ENCODE results near the gene LCP2. TPM values are rescaled to one million over a fixed set of nuclear protein-coding genes. Genes with fewer than 3 reads are reported as not detected.

The LCP2 gene
- total RNA-seq, 1 experiment from 2014 or later = not detected

- no peak overlapping the region for H4K91ac ChIP-seq (ENCODE audit: insufficient read length, low read depth, low read length)
- H3K14ac ChIP-seq (ENCODE audit: insufficient read depth, low read length) = no peak overlapping the region
- WGBS (ENCODE audit: extremely low coverage, insufficient read length, low lambda C conversion rate) = no CpG with 5 or more reads among the region's 4 CpGs
- TF ChIP-seq CTCF (conservative IDR thresholded peaks at IDR 0.05) = peak; percentile 86
- no peaks in the 10 kb centered on the region for H3K79me2 ChIP-seq (ENCODE audit: insufficient read depth, low read length)
- no peaks in the 10 kb centered on the region for H4K20me1 ChIP-seq (ENCODE audit: control insufficient read depth, insufficient read depth, insufficient read length)
- H3K23ac ChIP-seq (ENCODE audit: insufficient read length, low read depth, low read length) = no peak overlapping the region
- no peak overlapping the region for H2BK20ac ChIP-seq (ENCODE audit: low read depth, low read length, poor library complexity, severe bottlenecking)
- no peak overlapping the region for H2BK120ac ChIP-seq (ENCODE audit: low read depth, low read length, poor library complexity, severe bottlenecking)
- DNase-seq = peak; percentile 76
- peaks cover 11% of the 10 kb centered on the region for H3K9me3 ChIP-seq (ENCODE audit: control insufficient read depth, low read depth, low read length)
- Mint-ChIP-seq H3K9me3 (peaks cover 19 to 24% of the 10 kb centered on the region in 2 experiments), H3K27ac (peak overlapping the region in 2 of 3 experiments; percentile 31 to 71; a peak in 4 of 7 replicates), H3K27me3 (ENCODE audit: low read depth) (peaks cover 7% of the 10 kb centered on the region), H3K4me3 (no peak overlapping the region), H3K4me1 (peaks cover 44 to 55% of the 10 kb centered on the region in 2 experiments), H3K36me3 (ENCODE audit: insufficient read depth in 1 of 3, low read depth in 3 of 3) (peaks cover 0 to 30% (median 11%) of the 10 kb centered on the region in 3 experiments; a peak in 6 of 7 replicates)
- H3K4me2 ChIP-seq (ENCODE audit: insufficient read depth, insufficient read length, low read length) = no peak overlapping the region
- no peaks in the 10 kb centered on the region for H3K79me1 ChIP-seq (ENCODE audit: insufficient read depth, low read depth, low read length, poor library complexity, severe bottlenecking)
- H2BK15ac ChIP-seq (ENCODE audit: low read depth, low read length) = no peak overlapping the region
- no peak overlapping the region for H2BK12ac ChIP-seq (ENCODE audit: insufficient read length, low read depth, low read length)
- no peak overlapping the region for H3K9ac ChIP-seq (ENCODE audit: extremely low read depth, insufficient read length, low read length)
- no peak overlapping the region for H3K27ac ChIP-seq (ENCODE audit: insufficient read length, low read depth, low read length)
- H3K56ac ChIP-seq (ENCODE audit: insufficient read length, low read depth, low read length) = no peak overlapping the region
- no peaks in the 10 kb centered on the region for H3K23me2 ChIP-seq (ENCODE audit: insufficient read length, low read depth, low read length, poor library complexity, severe bottlenecking)
- peaks cover under 1% of the 10 kb centered on the region; the same call in 1 of the 2 replicates for H3K4me1 ChIP-seq (ENCODE audit: insufficient read depth, low read length)
- no peak overlapping the region for H2BK5ac ChIP-seq (ENCODE audit: insufficient read length, low read length)
- H4K8ac ChIP-seq (replicated peaks; ENCODE audit: insufficient read length, low read depth, low read length) = no peak overlapping the region
- no peak overlapping the region for H3T11ph ChIP-seq (ENCODE audit: low read length)
- no peak overlapping the region for H3K18ac ChIP-seq (ENCODE audit: insufficient read length, low read depth, low read length)
- no peak overlapping the region for H2AFZ ChIP-seq (ENCODE audit: low read length)
- H2AK5ac ChIP-seq (ENCODE audit: insufficient read length, low read length) = no peak overlapping the region
- no peak overlapping the region for H3K4ac ChIP-seq (ENCODE audit: low read depth, low read length)
- H3K27me3 ChIP-seq (ENCODE audit: insufficient read depth, low read length) = no peaks in the 10 kb centered on the region
- no peak overlapping the region for H4K5ac ChIP-seq (ENCODE audit: insufficient read length, low read depth, low read length)
Observed at GRCh38 chr5:170338933-170339779, 41.6 kb upstream of the LCP2 start.

Measured in H9 (cell line).